IPS-15b (cell line): ENCODE measurements around the gene IFT88.

Experiments
- H3K27me3 ChIP-seq: one replicate; pipeline ENCODE4 v1.6.1; 2013; ENCODE audit warnings: low read length; ENCODE audit not compliant: control insufficient read depth, insufficient read depth
- H3K36me3 ChIP-seq: one replicate; pipeline ENCODE4 v1.6.1; 2013; ENCODE audit warnings: low read length; ENCODE audit not compliant: control insufficient read depth, insufficient read depth
- H3K4me1 ChIP-seq: one replicate; pipeline ENCODE4 v1.6.1; 2013; ENCODE audit warnings: mild to moderate bottlenecking, low read length; ENCODE audit not compliant: control insufficient read depth, insufficient read depth
- H3K4me3 ChIP-seq: one replicate; pipeline ENCODE4 v1.5.1; 2013; ENCODE audit warnings: low read depth, low read length
- H3K9ac ChIP-seq: one replicate; pipeline ENCODE4 v1.6.1; 2013; ENCODE audit warnings: low read depth, mild to moderate bottlenecking, low read length
- H3K9me3 ChIP-seq: one replicate; pipeline ENCODE4 v1.6.1; 2013; ENCODE audit warnings: mild to moderate bottlenecking, low read length; ENCODE audit not compliant: control insufficient read depth, insufficient read depth

The IFT88 gene

GRCh38 chr13:20592606-20593005 is 25.6 kb downstream of the IFT88 start:
- no peak overlapping the region for H3K4me3 ChIP-seq
- H3K27me3 ChIP-seq, result no peaks in the 10 kb centered on the region
- H3K36me3 ChIP-seq, result no peaks in the 10 kb centered on the region
- H3K4me1 ChIP-seq, result no peaks in the 10 kb centered on the region
- H3K9ac ChIP-seq, result no peak overlapping the region
- no peaks in the 10 kb centered on the region for H3K9me3 ChIP-seq

- Histone ChIP-seq H3K36me3 (no peaks in the 10 kb centered on the region), H3K4me1 (no peaks in the 10 kb centered on the region), H3K4me3 (no peak overlapping the region), H3K9ac (no peak overlapping the region), H3K27me3 (no peaks in the 10 kb centered on the region), H3K9me3 (no peaks in the 10 kb centered on the region)
Measured at GRCh38 chr13:20594280-20594679, 27.3 kb downstream of the IFT88 start.

- H3K4me3 ChIP-seq, result no peak overlapping the region
- H3K27me3 ChIP-seq, result no peaks in the 10 kb centered on the region
- no peak overlapping the region for H3K9ac ChIP-seq
- no peaks in the 10 kb centered on the region for H3K9me3 ChIP-seq
- peaks cover 4% of the 10 kb centered on the region for H3K36me3 ChIP-seq
- no peaks in the 10 kb centered on the region for H3K4me1 ChIP-seq
Measured at GRCh38 chr13:20607015-20607414, 40.1 kb downstream of the IFT88 start.

- H3K4me3 ChIP-seq, result no peak overlapping the region
- peaks cover 2% of the 10 kb centered on the region for H3K36me3 ChIP-seq
- H3K27me3 ChIP-seq, result no peaks in the 10 kb centered on the region
- no peaks in the 10 kb centered on the region for H3K9me3 ChIP-seq
- H3K9ac ChIP-seq, result no peak overlapping the region
- H3K4me1 ChIP-seq, result no peaks in the 10 kb centered on the region
Measured at GRCh38 chr13:20608438-20609020, 41.6 kb downstream of the IFT88 start.

GRCh38 chr13:20609145-20609544 is 42.2 kb downstream of the IFT88 start:
- H3K27me3 ChIP-seq, result no peaks in the 10 kb centered on the region
- no peaks in the 10 kb centered on the region for H3K9me3 ChIP-seq
- no peaks in the 10 kb centered on the region for H3K4me1 ChIP-seq
- H3K36me3 ChIP-seq, result peaks cover 2% of the 10 kb centered on the region
- no peak overlapping the region for H3K4me3 ChIP-seq
- no peak overlapping the region for H3K9ac ChIP-seq

GRCh38 chr13:20610006-20610405 is 43.0 kb downstream of the IFT88 start:
- Histone ChIP-seq H3K36me3 (peaks cover 2% of the 10 kb centered on the region), H3K27me3 (no peaks in the 10 kb centered on the region), H3K4me3 (no peak overlapping the region), H3K9ac (no peak overlapping the region), H3K4me1 (no peaks in the 10 kb centered on the region), H3K9me3 (no peaks in the 10 kb centered on the region)

- Histone ChIP-seq H3K4me3 (no peak overlapping the region), H3K9me3 (no peaks in the 10 kb centered on the region), H3K9ac (no peak overlapping the region), H3K27me3 (no peaks in the 10 kb centered on the region), H3K4me1 (no peaks in the 10 kb centered on the region), H3K36me3 (no peaks in the 10 kb centered on the region)
Measured at GRCh38 chr13:20616059-20616797, 49.3 kb downstream of the IFT88 start.

- Histone ChIP-seq H3K4me3 (no peak overlapping the region), H3K9me3 (no peaks in the 10 kb centered on the region), H3K4me1 (no peaks in the 10 kb centered on the region), H3K27me3 (no peaks in the 10 kb centered on the region), H3K9ac (no peak overlapping the region), H3K36me3 (no peaks in the 10 kb centered on the region)
Measured at GRCh38 chr13:20623000-20623399, 56.0 kb downstream of the IFT88 start.

GRCh38 chr13:20624213-20624612 is 57.3 kb downstream of the IFT88 start:
- no peak overlapping the region for H3K9ac ChIP-seq

GRCh38 chr13:20633802-20634201 is 66.8 kb downstream of the IFT88 start:
- Histone ChIP-seq H3K36me3 (no peaks in the 10 kb centered on the region), H3K4me1 (no peaks in the 10 kb centered on the region), H3K9me3 (no peaks in the 10 kb centered on the region), H3K4me3 (no peak overlapping the region), H3K27me3 (no peaks in the 10 kb centered on the region), H3K9ac (no peak overlapping the region)

More at GRCh38 chr13:20624213-20624612, 57.3 kb downstream of the IFT88 start:
- Histone ChIP-seq H3K4me1 (no peaks in the 10 kb centered on the region), H3K27me3 (no peaks in the 10 kb centered on the region), H3K36me3 (no peaks in the 10 kb centered on the region), H3K4me3 (no peak overlapping the region), H3K9me3 (no peaks in the 10 kb centered on the region)

- Histone ChIP-seq H3K4me1 (no peaks in the 10 kb centered on the region), H3K9me3 (no peaks in the 10 kb centered on the region), H3K27me3 (no peaks in the 10 kb centered on the region), H3K36me3 (no peaks in the 10 kb centered on the region), H3K4me3 (no peak overlapping the region), H3K9ac (no peak overlapping the region)
Measured at GRCh38 chr13:20636079-20636478, 69.1 kb downstream of the IFT88 start.

GRCh38 chr13:20637811-20638210 is 70.9 kb downstream of the IFT88 start:
- H3K9ac ChIP-seq, result no peak overlapping the region
- H3K4me1 ChIP-seq, result no peaks in the 10 kb centered on the region
- no peaks in the 10 kb centered on the region for H3K36me3 ChIP-seq
- no peak overlapping the region for H3K4me3 ChIP-seq
- H3K27me3 ChIP-seq, result no peaks in the 10 kb centered on the region
- no peaks in the 10 kb centered on the region for H3K9me3 ChIP-seq
